GM13977 (cell line): ENCODE data around the gene RNU7-1.

Source experiments
- DNase-seq: peaks from one replicate; pipeline ENCODE4 v3.0.0; 2012; ENCODE audit warnings: low spot score
- CTCF ChIP-seq: IDR thresholded peaks from 2 replicates; pipeline ENCODE4 v1.5.1; 2012; ENCODE audit warnings: mild to moderate bottlenecking, control low read depth; ENCODE audit not compliant: insufficient read depth; ENCODE audit errors: extremely low read depth, missing control alignments
- in situ Hi-C: fragments of 300-500 bp; cut with MboI; formaldehyde crosslinking; loops from one replicate; pipeline ENCODE4 v1.12.0; 2022; ENCODE audit warnings: low sequenced_read_pairs, low pct_unique_long_range_greater_than_20kb, mixed read lengths, inconsistent platforms; ENCODE audit not compliant: unreplicated experiment

Gene RNU7-1

GRCh38 chr12:6953442-6954315, 10.1 kb downstream of the RNU7-1 start:
- peak; percentile 78 for DNase-seq
- TF ChIP-seq CTCF: no peak
- in situ Hi-C loops: no loop called here

DNA sequence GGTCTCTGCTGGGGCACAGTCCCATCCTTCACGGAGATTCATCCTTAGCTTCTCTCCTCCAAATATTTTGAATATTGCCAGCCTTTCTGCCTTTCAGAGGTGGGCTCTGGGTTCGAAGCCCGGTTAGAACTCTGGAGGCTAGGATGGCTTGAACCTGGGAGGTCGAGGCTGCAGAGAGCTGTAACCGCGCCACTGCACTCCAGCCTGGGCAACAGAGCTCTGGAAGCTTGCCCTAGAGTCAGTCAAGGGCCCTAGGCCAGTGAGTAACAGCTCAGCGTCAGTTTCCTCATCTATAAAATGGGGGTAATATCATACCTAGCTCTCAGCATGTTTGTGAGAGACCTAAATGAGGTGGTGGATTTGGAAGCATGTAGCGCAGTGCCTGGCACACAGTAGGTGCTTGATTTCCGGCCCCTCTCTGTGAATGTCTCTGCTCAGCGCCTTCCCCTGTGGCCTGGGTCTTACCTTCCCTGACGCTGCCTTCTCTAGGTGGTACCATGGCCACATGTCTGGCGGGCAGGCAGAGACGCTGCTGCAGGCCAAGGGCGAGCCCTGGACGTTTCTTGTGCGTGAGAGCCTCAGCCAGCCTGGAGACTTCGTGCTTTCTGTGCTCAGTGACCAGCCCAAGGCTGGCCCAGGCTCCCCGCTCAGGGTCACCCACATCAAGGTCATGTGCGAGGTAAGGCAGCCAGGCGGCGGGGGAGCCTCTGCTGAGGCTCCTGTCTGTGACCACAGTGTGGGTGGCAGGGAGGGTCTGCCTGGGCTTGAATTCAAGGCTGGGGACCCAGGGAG, 10.9 kb downstream of the RNU7-1 start:
- no peak for TF ChIP-seq CTCF
- DNase-seq: no peak
- in situ Hi-C loops: no loop called here

DNA sequence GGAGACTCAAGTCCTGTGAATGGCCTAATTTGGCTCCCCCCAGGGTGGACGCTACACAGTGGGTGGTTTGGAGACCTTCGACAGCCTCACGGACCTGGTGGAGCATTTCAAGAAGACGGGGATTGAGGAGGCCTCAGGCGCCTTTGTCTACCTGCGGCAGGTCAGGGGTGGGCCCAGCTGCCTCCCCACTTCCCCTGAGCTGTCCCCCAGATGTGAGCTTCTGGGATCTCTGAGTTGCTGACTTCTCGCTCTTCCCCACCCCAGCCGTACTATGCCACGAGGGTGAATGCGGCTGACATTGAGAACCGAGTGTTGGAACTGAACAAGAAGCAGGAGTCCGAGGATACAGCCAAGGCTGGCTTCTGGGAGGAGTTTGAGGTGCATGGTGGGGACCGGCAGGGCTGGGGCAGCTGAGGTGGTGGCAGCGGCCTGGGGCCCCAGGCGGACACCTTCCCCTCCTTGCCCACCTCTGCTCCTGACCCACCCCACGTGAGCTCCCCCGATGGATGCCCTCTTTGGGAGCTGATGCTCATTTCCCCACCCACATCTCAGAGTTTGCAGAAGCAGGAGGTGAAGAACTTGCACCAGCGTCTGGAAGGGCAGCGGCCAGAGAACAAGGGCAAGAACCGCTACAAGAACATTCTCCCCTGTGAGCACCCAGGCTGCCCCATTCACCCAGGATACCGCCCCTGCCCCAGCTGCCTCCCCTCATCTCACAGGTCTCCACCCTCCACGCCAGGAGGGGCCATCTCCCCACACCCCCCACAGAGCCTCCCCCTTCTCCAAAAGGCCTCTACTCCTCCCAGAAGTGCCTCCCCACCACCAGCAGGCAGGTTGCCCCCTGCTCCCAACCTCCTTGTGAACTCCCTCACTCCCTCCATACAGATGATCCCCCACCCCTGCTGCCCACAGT, 11.7 kb downstream of the RNU7-1 start:
- no peak for DNase-seq
- TF ChIP-seq CTCF: no peak
- in situ Hi-C loops: no loop called here

GRCh38 chr12:6956021-6956727, 12.6 kb downstream of the RNU7-1 start:
- TF ChIP-seq CTCF: no peak
- no peak for DNase-seq
- in situ Hi-C loops: no loop called here

DNA sequence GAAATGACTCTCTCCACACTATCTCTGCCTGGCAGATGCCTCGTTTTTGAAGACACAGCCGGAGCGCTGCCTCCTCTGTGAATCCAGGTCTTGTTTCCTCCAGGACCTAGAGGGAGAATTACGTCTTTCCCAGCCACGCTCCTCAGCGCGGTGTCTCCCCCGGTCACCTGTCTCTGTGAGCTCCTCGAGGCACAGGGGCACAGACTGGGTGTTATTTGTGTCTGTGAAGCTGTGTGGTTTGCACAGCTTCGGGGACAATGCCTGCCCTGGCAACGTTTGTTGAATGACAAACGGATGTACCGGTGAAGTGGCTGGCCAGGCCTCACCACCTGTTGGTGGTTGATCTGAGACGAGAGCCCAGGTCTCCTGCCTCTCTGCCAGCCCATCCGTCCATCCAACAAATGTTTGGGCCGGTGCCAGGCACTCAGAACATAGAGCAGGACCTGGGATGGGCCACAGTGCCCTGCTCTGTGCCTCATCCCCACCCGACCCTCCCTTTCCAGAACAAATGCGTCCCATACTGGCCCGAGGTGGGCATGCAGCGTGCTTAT, 13.6 kb downstream of the RNU7-1 start:
- in situ Hi-C loops: no loop called here
- DNase-seq: no peak

More for the DNA sequence above, 13.6 kb downstream of the RNU7-1 start:
- no peak for TF ChIP-seq CTCF
